ENCODE results near the gene GPRIN3.
"Not testable (repeated sequence)": the region's sequence is repeated elsewhere in the genome, so short reads cannot be mapped to it uniquely, and the experiment has no call there.

The GPRIN3 gene

DNA sequence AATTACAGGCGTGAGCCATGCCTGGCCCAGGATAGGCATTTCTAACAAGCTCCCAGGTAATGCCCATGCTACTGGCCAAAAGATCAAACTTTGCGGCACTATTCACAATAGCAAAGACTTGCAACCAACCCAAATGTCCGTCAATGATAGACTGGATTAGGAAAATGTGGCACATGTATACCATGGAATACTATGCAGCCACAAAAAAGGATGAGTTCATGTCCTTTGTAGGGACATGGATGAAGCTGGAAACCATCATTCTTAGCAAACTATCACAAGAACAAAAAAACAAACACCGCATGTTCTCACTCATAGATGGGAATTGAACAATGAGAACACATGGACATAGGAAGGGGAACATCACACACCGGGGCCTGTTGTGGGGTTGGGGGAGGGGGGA is 1.6 kb upstream of the GPRIN3 start:
- not testable (repeated sequence) for DNase-seq

DNA sequence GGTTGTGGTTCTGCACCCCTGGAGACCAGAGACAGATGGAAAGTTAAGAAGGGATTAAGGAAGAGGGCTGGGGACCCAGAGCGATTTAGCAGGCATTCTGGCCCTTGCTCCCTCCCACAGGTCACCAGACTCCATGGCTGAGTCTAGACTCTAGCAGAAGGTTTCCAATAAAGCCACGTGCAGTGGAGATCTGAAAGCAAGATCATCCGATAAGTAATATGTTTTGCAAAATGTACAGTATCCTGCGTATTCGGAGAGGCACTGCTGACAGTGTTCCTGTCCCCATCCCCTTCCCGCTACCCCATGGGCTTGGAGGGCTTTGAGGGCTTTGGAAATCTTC is 531 bp upstream of the GPRIN3 start:
- DNase-seq, result no peak

GRCh38 chr4:89307178-89307445 is 488 bp downstream of the GPRIN3 start:
- no peak for DNase-seq

DNA sequence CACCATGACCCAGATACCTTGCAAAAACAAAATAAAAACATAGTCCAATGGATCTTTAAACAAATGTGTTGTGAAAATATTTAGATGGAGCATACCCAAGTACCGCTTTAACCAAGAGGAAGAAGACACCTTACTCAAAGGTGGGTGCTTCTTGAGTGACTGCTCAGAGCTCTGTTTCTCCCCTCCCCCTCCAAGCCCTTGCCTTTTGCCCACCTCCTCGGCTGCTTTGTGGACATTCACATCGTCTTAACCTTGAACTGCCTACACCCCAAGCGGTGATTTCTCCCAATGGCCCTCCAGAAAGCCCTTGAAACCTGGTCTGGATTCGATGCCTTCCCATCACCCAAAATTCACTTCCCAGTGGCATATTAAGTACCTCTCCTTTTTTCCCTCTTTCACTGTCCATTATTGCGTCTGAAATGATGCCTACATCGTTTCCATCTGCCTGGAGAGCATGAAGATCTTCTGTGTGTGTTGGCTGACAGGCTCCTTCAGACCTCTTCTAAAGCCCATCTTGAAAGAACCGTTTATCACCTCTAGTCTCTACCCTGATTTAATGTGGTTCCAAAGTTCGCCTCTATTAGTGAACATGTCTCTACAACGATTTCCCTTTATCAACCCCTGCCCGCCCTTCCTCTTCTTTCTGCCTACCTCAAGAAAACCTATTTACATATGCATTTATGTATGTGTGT is 968 bp downstream of the GPRIN3 start:
- DNase-seq, result no peak

DNA sequence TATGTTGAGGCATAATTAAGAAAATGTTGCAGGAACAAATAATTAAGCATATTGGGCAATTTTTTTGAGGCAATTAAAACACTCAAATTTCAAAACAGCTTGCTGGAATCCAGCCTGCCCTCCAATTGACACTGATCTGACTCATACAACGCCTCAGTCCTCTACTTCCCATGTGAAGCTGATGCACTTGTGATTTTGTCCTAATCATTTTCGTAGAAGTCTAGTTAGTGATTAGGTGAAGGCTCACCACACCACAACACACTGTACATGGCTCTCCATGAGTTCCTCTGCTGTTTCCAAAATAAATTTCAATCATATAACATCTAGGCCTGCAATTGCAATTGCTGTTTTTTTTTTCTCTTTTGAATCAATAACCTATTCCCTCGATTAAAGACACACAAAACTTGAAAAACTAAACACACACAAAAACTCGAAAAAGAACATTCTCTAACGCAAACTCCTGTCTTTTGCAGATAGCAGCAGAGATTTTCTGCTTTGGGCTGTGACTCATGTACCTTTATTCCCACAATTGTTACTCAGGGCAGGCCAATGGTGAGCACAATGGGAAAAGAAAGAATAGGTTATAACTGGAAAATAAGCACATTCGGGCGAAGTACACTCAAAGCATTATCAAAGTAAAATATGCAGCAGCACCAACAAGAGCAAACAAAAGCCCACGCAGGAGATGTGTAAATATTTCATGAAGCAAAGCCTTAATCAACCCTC is 1.7 kb downstream of the GPRIN3 start:
- DNase-seq, result no peak

GRCh38 chr4:89305028-89305427 is 2.6 kb downstream of the GPRIN3 start:
- DNase-seq, result no peak

DNA sequence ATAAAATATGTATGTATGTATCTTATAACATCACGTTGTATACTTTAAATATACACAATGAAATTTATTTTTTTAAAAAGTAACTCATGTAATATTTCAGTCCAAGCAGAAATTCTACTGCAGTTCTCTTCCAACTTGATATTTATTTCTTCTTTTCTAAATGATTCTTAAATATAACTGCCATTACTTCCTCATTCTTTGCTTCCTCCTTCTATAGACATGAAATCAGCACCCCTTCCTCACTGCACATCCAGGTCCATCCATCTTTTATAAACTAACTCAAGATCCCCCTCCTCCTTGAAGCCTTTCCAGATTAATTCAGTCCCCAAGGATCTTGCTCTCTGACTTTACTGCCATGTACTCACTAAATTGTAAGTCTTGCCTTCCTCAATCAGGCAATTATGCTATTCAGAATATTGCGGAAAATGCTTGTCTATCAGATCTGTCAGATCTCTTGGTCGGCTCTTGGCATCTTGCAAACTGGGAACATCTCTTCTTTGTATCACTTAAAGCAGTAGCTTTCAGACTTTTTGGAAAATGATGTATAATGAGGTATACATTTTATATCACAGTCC is 3.7 kb downstream of the GPRIN3 start:
- DNase-seq, result no peak

DNA sequence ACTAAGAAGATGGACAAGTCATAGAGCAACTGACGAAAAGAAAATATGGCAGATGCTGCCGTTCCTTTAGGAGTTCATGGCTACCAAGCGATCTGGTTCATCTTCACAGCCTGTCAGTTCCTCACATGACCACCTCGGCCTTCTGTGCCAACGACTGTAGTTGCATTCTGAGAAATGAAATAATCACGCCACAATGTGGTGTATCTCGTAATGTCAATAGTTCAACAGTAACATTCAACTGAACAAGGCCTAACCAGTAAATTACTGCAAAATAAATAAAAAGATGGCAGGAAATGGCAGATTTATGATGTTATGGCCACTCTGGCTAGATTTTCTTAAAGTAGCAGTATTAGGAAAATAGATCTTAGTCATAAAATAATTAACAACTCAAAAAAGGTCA is 4.4 kb downstream of the GPRIN3 start:
- no peak for DNase-seq

DNA sequence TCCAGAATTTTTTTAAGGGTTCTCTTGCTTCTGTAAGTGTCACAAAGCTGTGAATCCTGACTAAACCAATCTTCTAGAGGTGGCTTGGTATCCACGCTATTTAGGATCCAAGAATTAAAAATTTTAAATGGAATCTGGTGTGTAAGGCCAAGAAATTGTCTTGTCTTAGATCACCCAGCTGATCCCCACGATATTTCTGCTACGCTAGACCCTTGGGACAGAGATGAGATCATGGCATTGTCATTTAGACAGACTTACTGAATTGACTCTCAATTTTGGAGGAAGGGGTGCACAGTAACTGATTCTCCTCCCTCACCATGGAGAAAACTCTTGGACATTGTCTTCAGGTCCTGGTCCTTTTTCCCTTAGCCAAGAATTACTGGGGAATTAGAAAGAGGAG is 5.7 kb downstream of the GPRIN3 start:
- no peak for DNase-seq

DNA sequence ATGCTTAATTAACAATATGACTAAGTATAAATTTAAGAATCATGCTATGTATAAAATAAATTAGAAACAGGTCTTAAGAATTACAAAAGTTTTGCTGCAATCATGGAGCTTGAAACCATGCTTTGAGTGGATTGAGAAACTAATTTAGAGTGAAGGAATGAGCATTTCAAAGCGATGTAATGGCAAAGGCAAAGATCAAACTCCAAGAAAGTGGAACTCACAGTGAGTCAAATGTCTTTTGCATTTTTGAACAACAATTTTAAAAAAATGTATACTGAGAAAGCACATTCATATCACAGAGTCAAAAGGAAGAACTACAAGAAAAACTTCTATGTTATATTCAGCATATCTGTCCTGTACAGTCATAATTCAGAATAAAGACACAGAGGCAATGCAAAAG is 6.6 kb downstream of the GPRIN3 start:
- no peak for DNase-seq

DNA sequence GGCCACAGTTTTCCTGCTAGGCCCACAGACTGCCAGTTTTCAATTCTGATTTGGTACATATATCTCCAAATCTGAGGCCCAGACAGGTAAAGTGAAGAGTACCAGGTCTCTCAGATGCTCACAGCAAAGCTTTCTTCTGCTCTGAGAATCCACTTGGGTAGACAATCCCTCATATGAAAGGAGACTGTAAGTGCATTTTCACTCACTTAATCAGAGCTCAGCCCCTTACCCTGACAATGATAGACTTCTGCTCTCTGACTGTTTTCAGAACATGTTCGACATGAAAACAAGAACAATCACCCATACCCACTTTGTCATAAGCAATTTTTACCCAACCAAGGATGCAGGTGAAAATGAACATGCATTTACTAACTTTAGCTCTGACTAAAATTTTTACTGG is 7.1 kb downstream of the GPRIN3 start:
- no peak for DNase-seq

DNA sequence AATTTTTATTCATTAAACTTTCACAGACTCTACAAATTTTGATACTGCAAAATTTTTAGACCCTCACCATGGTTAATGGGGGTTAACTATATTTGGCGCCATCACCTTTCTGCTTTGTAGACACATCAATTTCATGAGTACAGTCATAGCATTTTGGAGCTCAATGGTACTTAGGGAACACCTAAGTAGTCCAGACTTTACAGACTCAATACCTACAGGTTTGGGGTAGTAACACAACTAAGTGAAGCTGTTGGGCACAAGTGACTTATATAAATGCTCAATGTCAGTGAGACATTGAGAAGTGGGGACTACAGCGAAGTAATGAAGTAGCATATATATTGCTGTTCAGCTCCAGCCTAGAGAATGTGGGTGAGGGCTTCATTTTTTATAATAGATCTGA is 7.5 kb downstream of the GPRIN3 start:
- no peak for DNase-seq

DNA sequence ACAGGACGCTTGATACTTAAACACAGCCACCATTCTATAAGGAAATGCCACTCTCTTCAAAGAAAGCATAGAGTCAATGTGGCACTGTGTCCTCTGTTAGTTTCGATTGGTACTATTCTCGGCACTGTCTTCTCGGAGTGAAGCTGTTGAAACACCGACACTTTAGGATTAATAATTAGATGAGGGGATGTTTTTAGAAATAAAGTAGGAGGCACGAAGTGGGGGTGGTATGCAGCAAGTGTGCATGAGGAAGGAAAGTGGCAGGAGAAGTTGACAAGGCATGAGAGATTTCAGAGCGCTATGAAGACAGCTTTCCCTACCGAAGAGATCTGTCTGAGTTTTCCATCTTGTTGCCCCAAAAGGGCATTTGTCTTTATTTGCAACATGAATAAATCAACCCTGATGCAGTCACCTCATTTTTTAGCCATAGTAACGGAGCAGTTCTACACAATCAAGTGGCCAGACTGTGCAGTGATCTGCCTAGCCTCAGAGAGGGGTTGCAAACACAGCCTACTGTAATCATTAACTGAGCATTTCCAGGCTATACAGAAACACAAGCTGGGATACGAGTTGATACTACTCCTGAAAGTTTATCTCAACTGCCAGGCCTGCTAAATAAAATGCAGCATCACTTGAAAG is 8.3 kb downstream of the GPRIN3 start:
- DNase-seq, result no peak

DNA sequence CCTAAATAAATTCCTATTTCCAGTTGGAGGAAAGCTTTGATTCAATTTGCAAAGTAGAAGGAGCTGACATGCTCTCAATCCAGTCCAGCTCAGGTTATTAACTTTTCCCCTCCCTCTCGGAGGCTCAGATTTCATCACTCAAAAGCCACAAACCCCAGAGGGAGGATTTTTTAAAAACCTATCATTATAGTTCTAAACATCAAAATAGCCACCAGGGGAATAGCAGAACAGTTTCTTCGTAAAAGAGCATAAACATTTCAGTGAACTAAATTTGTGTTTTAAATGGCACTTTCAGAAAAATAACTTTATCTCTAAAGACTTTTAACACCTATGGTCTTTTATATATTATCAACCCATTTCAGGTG is 8.8 kb downstream of the GPRIN3 start:
- no peak for DNase-seq

DNA sequence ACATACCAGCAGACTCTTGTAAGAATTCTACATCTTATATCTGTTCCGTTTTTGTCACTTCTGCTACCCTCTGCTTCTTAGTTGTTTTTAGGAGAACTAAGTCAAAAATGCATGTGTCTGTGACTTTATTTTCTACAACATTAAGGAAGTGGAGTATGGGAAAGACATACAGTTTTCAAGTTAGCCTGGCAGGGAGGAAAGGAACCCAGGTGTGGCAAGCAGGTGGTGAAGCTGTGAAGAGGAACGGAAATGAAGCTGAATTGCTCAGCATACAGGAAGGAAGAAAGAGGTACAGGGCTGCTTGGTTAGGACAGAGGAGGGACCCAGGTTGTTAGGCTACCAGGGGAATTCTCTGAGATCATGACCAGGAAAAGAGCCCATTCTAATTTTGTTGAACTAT is 9.4 kb downstream of the GPRIN3 start:
- DNase-seq, result no peak

- DNase-seq, result no peak
These were observed 10.7 kb downstream of the GPRIN3 start for GRCh38 chr4:89296896-89297295.

DNA sequence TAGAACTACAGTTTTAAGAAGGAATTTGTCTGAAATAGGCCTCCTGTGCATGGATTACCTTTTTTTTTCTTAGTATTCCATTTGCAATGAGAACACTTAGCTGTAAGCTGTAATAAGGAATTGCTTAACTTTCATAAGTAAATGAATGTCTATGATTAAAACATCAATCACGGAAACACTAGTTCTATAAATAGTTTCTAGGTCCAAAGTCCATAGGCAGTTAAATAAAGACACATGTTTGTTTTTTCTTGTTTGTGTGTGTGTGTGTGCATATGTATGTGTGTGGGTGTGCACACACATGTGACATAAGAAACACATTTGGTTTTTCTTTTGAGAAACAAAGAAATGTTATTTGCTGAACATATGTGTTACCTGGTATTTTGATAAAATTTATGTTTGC is 11.2 kb downstream of the GPRIN3 start:
- no peak for DNase-seq

GRCh38 chr4:89295415-89295927 is 12.1 kb downstream of the GPRIN3 start:
- no peak for DNase-seq

GRCh38 chr4:89294573-89295269 is 12.9 kb downstream of the GPRIN3 start:
- DNase-seq, result no peak

- no peak for DNase-seq
These were observed 14.3 kb downstream of the GPRIN3 start for GRCh38 chr4:89293299-89293698.

- DNase-seq, result no peak
These were observed 16.7 kb downstream of the GPRIN3 start for GRCh38 chr4:89290727-89291516.

DNA sequence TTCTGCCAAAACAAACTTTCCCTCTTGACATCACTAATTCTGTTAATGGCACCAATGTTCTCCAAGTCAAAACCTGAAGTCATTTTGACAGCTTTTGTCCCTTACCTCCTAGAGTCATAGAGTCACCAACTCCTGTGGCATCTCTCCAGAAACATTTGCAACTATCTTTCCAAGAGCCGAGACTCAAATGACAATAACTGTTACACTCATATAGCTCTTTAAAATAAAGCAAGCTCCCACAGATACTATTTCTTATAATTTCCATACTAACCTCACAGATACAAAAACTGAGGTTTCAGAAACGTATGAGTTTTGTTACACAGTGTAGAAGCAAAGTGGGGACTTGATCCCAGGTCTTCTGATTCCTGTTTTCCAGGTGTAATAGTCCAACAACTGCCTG is 18.3 kb downstream of the GPRIN3 start:
- no peak for DNase-seq

DNA sequence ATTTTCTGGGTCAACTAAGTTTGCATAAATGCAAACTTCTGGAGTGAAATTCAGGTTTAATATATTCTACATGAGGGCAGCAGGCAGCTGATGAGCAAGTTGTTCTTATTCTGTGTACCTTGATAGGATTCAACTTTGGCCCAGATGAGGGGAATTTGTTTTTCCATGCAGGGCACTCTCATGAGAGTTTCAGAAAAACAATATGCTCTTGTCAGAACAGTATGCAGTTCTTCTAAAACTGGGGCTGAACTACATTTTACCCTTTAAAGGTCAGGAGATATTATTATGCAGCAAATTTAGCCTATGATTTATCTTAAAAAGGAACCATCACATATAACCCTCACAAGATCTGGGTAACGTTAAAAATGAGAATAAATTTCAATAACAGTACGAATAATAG is 19.2 kb downstream of the GPRIN3 start:
- DNase-seq, result no peak
